Measurements from ENCODE around the gene CKS1B.

- TF ChIP-seq, protein P1, sequence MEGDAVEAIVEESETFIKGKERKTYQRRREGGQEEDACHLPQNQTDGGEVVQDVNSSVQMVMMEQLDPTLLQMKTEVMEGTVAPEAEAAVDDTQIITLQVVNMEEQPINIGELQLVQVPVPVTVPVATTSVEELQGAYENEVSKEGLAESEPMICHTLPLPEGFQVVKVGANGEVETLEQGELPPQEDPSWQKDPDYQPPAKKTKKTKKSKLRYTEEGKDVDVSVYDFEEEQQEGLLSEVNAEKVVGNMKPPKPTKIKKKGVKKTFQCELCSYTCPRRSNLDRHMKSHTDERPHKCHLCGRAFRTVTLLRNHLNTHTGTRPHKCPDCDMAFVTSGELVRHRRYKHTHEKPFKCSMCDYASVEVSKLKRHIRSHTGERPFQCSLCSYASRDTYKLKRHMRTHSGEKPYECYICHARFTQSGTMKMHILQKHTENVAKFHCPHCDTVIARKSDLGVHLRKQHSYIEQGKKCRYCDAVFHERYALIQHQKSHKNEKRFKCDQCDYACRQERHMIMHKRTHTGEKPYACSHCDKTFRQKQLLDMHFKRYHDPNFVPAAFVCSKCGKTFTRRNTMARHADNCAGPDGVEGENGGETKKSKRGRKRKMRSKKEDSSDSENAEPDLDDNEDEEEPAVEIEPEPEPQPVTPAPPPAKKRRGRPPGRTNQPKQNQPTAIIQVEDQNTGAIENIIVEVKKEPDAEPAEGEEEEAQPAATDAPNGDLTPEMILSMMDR (conservative IDR thresholded peaks at IDR 0.05; ENCODE audit: low read depth, low read length), result no peak
- no peak for TF ChIP-seq EZH2 (IDR thresholded peaks at IDR 0.05; ENCODE audit: borderline replicate concordance, low read depth, low read length, poor library complexity, severe bottlenecking)
These were observed 48.4 kb downstream of the CKS1B start for GRCh38 chr1:155022927-155023236.
